Left lung (tissue), 10 donors: ENCODE data around the gene SND1. TPM values are rescaled to one million over a fixed set of nuclear protein-coding genes. Genes with fewer than 3 reads are reported as not detected.

Source experiments
- ATAC-seq: fragments of 200-7000 bp; cut with Tn5 transposase; one replicate; pipeline ENCODE4 v1.9.1; 2020; ENCODE audit warnings: moderate library complexity
- DNase-seq, 4 donors: peaks; one replicate each; pipeline ENCODE4 v3.0.0-alpha.2; 2013 to 2020
- H3K27ac ChIP-seq, 2 donors: fragments of 200-600 bp; sonication (generic) in 1 of 2; one replicate each; pipeline versions ENCODE4 v1.5.0 to v1.8.0; 2020 to 2021
- H3K27me3 ChIP-seq, 2 donors: fragments of 200-600 bp; sonication (generic) in 1 of 2; one replicate each; pipeline versions ENCODE4 v1.5.0 to v1.8.0; 2020 to 2021
- H3K36me3 ChIP-seq, 2 donors: fragments of 200-600 bp; sonication (generic) in 1 of 2; one replicate each; pipeline versions ENCODE4 v1.5.0 to v1.8.0; 2020 to 2021
- H3K4me1 ChIP-seq, 2 donors: fragments of 200-600 bp; one replicate each; pipeline ENCODE4 v1.8.0; 2021
- H3K4me3 ChIP-seq, 2 donors: fragments of 200-600 bp; sonication (generic) in 1 of 2; one replicate each; pipeline versions ENCODE4 v1.5.0 to v1.8.0; 2020 to 2021; ENCODE audit warnings: mild to moderate bottlenecking in 1 of 2
- H3K9me3 ChIP-seq, 2 donors: fragments of 200-600 bp; sonication (generic) in 1 of 2; one replicate each; pipeline versions ENCODE4 v1.5.0 to v1.8.0; 2020 to 2021
- CTCF ChIP-seq, 2 donors: fragments of 200-600 bp; sonication (generic) in 1 of 2; IDR thresholded peaks; one replicate each; pipeline versions ENCODE4 v1.5.0 to v1.8.0; 2021; ENCODE audit warnings: antibody characterized with exemption in 2 of 2
- intact Hi-C, 2 donors: fragments of 100-400 bp; cut with DNase I; formaldehyde crosslinking; loops; one replicate each; pipeline versions ENCODE4 v1.11.2 to v1.14.2; 2022
- polyA plus RNA-seq, 6 donors: library from polyadenylated mRNA; unstranded; fragments of 120-200 nt; gene quantifications; one replicate each; pipeline ENCODE4 v1.2.1, GENCODE V29; 2013; ENCODE audit not compliant: insufficient read length in 6 of 6
- total RNA-seq, 2 donors: library from RNA; stranded (reverse); fragmentation: NEBNext Ultra II Directional; extraction: Animal tissue kit (Norgen Biotek cat#: 25700); gene quantifications; one replicate each; pipeline ENCODE4 v1.2.1, GENCODE V29; 2021
- donor health status: DM: no; HTN: yes; CAD: no.
- donor health status: DM: no; HTN: no; CAD: no.

SND1 gene
- total and polyA plus RNA-seq, 8 donors: 141 to 229 (median 156) TPM

- no peaks in the 10 kb centered on the region for H3K36me3 ChIP-seq
- H3K27me3 ChIP-seq: no peaks in the 10 kb centered on the region
- DNase-seq: no peak
- H3K4me3 ChIP-seq: no peak overlapping the region
- no peak overlapping the region for H3K27ac ChIP-seq
- intact Hi-C loops: no loop called here
- no peaks in the 10 kb centered on the region for H3K9me3 ChIP-seq
- ATAC-seq: no peak
- H3K4me1 ChIP-seq: peaks cover 0 to 12% of the 10 kb centered on the region in 2 donors
- TF ChIP-seq CTCF (IDR thresholded peaks at IDR 0.05): no peak
Measured at GRCh38 chr7:128117691-128118090, 465.7 kb downstream of the SND1 start.

GRCh38 chr7:128119036-128119435 is 467.0 kb downstream of the SND1 start:
- Histone ChIP-seq H3K27me3 (no peaks in the 10 kb centered on the region), H3K36me3 (no peaks in the 10 kb centered on the region), H3K4me1 (peaks cover 0 to 22% of the 10 kb centered on the region in 2 donors), H3K9me3 (no peaks in the 10 kb centered on the region), H3K4me3 (no peak overlapping the region), H3K27ac (no peak overlapping the region)
- no peak for TF ChIP-seq CTCF (IDR thresholded peaks at IDR 0.05)
- intact Hi-C loops: no loop called here
- DNase-seq (no peak), ATAC-seq (peak; percentile 9)

GRCh38 chr7:128120116-128120515 is 468.1 kb downstream of the SND1 start:
- DNase-seq: no peak
- TF ChIP-seq CTCF (IDR thresholded peaks at IDR 0.05): no peak

GRCh38 chr7:128120976-128121490 is 469.0 kb downstream of the SND1 start:
- Histone ChIP-seq H3K27me3 (no peaks in the 10 kb centered on the region), H3K4me3 (no peak overlapping the region), H3K9me3 (no peaks in the 10 kb centered on the region), H3K36me3 (no peaks in the 10 kb centered on the region), H3K27ac (no peak overlapping the region), H3K4me1 (peaks cover 0 to 22% of the 10 kb centered on the region in 2 donors)
- DNase-seq: no peak
- intact Hi-C loops: no loop called here
- TF ChIP-seq CTCF (IDR thresholded peaks at IDR 0.05): no peak
- no peak for ATAC-seq

More at GRCh38 chr7:128120116-128120515, 468.1 kb downstream of the SND1 start:
- ATAC-seq: no peak
- no peaks in the 10 kb centered on the region for H3K27me3 ChIP-seq
- no peaks in the 10 kb centered on the region for H3K9me3 ChIP-seq
- H3K36me3 ChIP-seq: no peaks in the 10 kb centered on the region
- intact Hi-C loops: no loop called here
- H3K4me1 ChIP-seq: peaks cover 0 to 22% of the 10 kb centered on the region in 2 donors
- H3K27ac ChIP-seq: no peak overlapping the region
- H3K4me3 ChIP-seq: no peak overlapping the region

- peak in 2 of 4 donors; percentile 58 to 86 for DNase-seq
- peak; percentile 69 for ATAC-seq
- H3K27ac ChIP-seq: peak overlapping the region in 1 of 2 donors; percentile 23
- H3K36me3 ChIP-seq: no peaks in the 10 kb centered on the region
- intact Hi-C loops: no loop called here
- no peaks in the 10 kb centered on the region for H3K27me3 ChIP-seq
- H3K9me3 ChIP-seq: no peaks in the 10 kb centered on the region
- H3K4me1 ChIP-seq: peaks cover 0 to 22% of the 10 kb centered on the region in 2 donors
- TF ChIP-seq CTCF (IDR thresholded peaks at IDR 0.05): no peak
- H3K4me3 ChIP-seq: no peak overlapping the region
Measured at GRCh38 chr7:128121711-128122530, 469.9 kb downstream of the SND1 start.
